Esophagus muscularis mucosa (tissue), 3 donors: ENCODE measurements around the gene NHLRC2.

ENCODE experiments used
- POLR2A ChIP-seq: fragments of 450-650 bp; IDR thresholded peaks from one replicate; pipeline ENCODE4 v1.6.1; 2017; ENCODE audit warnings: antibody characterized with exemption, moderate library complexity, mild to moderate bottlenecking, low read depth
- POLR2AphosphoS5 ChIP-seq, 2 donors: sonication (generic); formaldehyde crosslinking; IDR thresholded peaks; one replicate each; pipeline ENCODE4 v1.6.1; 2017; ENCODE audit warnings: antibody characterized with exemption in 2 of 2
- TF ChIP-seq, protein P1 (sequence below), 3 experiments: fragments of 200-600 bp in 2 of 3; fragments of 450-650 bp in 1 of 3; sonication (generic) in 2 of 3; IDR thresholded peaks; one replicate each; pipeline ENCODE4 v1.5.1; 2017 to 2019; ENCODE audit warnings: antibody characterized with exemption in 3 of 3, mild to moderate bottlenecking in 2 of 3, moderate library complexity in 1 of 3

DNA sequence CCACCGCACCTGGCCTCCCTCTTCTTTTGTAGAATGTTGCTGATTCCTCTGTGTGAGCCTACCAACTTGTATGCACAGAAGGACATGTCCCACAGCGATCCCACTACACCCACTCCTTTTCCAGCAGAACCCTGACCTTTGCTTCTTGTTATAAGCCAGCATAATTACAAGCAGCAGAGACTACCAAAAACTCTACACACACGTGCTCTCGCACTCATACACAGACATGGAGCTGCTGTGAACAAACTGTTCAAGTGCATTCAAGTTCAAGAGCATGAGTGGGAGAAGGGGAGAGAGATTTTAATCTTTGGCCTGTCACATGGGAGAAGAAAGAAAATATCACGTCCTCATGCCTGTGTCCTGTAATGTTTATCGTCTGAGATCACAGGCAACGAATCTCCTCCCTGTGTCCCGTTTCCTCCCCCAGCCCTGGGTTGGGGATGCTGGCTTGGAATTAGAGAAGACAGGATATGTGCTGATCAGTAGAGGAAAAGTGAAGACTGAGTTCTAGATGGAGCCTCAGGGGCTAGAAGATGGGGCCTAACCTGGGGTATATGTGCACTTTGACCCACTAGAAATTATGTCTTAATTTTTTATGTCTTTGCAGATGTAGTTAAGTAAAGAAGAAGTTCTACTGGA lies 79.6 kb downstream of the NHLRC2 start:
- TF ChIP-seq POLR2A (no peak), POLR2AphosphoS5 (IDR thresholded peaks at IDR 0.05) (no peak)
- TF ChIP-seq, protein P1, sequence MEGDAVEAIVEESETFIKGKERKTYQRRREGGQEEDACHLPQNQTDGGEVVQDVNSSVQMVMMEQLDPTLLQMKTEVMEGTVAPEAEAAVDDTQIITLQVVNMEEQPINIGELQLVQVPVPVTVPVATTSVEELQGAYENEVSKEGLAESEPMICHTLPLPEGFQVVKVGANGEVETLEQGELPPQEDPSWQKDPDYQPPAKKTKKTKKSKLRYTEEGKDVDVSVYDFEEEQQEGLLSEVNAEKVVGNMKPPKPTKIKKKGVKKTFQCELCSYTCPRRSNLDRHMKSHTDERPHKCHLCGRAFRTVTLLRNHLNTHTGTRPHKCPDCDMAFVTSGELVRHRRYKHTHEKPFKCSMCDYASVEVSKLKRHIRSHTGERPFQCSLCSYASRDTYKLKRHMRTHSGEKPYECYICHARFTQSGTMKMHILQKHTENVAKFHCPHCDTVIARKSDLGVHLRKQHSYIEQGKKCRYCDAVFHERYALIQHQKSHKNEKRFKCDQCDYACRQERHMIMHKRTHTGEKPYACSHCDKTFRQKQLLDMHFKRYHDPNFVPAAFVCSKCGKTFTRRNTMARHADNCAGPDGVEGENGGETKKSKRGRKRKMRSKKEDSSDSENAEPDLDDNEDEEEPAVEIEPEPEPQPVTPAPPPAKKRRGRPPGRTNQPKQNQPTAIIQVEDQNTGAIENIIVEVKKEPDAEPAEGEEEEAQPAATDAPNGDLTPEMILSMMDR (IDR thresholded peaks at IDR 0.05), result no peak
